Activated CD4-positive, alpha-beta T cell treated with anti-CD3 and anti-CD28 coated beads, Interleukin-2, Interleukin-6, amounts not matched to agents 100 ng/mL and 50 ng/mL, durations not matched to agents 16 hours and 8 hours (primary cell): ENCODE data around the gene PRSS3.
"Not testable (repeated sequence)": the region's sequence is repeated elsewhere in the genome, so short reads cannot be mapped to it uniquely, and the experiment has no call there.

Source experiments
- DNase-seq: peaks from one replicate; pipeline ENCODE4 v3.0.0-alpha.2; 2020

Gene PRSS3

DNA sequence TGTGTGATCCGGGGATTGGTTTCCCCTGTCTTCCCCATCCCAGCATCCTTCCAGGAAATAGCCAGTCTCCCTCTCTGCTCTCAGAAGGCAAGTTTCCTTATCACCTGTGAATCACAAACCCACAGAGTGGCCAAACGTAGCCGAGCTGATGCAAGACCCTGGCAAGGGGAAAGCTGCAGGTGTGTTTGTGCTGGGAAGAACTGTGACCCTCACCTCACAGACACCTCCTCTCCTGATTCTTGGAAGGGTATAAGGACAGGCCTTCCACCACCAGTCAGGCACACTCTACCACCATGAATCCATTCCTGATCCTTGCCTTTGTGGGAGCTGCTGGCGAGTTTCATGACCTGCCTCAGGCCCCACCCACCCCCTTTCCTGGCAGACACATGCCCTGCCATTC is at the start of gene PRSS3:
Gene PRSS3, plus strand, starts transcription at position 281 of the 400 bp plus-strand sequence. Its CDS starts 13 bp downstream, at position 294.
- DNase-seq: no peak

GRCh38 chr9:33748633-33749304 is 46.6 kb upstream of the PRSS3 start:
- DNase-seq: peak; percentile 45

DNA sequence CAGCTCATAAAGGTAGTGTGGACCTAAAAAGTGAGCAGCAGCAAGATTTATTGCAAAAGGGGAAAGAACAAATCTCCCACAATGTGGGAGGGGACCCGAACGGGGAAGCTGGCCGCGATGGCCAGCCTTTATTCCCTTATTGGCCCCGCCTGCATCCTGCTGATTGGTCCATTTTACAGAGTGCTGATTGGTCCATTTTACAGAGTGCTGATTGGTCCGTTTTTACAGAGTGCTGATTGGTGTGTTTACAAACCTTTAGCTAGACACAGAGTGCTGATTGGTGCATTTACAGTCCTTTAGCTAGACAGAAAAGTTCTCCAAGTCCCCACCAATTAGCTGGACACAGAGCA is 46.1 kb upstream of the PRSS3 start:
- peak; percentile 17 for DNase-seq

DNA sequence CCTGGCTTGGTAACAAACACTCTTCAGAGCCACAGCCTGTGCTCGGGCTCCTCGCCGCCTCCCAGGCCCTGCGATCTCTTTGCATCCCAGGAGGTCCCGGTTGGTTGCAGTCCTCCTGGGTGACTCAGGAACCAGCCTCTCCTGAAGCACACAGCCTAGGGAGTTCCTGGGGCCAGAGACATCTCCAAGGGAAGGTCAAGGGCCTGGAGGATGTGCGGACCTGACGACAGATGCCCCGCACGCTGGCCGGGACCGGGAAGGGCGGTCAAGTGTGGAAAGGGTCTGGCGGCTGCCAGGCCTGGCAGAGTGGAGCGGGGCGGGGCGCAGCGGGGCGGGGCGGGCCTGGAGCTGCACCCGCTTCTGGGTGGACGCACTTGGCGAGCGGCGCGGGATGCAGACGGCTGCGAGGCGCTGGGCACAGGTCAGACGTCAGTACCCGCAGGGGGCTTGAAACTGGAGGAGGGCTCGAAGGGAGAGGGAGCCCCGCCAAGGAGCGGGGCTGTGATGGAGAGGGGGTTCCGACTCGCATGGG is 45.0 kb upstream of the PRSS3 start:
- DNase-seq: no peak

DNA sequence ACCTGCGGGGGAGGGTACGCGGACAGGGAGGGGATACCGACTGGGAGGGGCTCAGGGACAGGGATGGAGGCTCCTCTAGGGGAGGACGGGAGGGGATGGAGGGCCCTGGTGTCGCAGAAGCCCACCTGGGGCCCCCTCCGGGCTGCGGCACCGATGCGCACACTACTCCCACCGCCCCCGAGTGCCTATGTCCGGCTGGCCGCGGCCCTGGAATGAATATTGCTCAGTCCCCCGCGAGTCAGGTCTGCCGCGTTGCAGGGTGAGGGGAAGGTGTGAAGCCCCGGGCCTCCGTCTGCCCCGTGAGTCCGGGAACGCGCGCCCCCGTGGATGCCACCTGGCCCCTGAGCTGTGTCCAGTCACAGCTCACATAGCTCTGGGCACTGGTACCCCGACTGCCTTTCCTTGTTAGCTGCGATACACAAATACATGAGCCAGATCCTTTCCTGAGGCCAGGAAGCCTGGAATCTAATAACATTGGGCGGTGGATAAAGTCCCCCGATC is 44.5 kb upstream of the PRSS3 start:
- no peak for DNase-seq

DNA sequence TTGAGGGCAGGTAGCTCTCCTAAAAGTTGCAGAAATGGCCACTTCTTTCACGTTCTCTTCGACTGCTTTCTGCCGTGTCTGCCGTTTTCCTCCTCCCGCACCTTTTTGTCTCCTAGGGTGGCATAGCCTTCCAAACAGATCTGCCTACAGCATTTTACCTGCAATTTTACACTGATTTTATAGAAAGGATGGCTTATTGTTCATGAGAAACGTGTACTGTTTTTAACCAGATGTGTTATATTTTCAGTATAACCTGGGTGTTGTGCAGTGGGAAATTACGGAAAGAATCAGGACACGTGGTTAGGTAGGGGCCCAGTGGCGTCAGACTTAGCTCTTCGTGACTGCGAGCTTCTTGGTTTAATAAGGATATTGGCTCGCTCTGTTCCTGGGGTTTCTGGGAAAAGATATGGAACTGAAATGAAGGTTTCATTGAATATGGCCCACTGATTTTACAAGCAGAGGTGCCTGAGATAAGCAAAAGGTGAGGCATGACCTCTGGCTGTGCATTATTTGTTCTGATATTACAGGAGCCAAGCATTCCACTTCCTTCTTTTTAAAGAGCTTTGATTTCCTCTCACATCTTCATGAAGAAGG is 43.7 kb upstream of the PRSS3 start:
- DNase-seq: no peak

DNA sequence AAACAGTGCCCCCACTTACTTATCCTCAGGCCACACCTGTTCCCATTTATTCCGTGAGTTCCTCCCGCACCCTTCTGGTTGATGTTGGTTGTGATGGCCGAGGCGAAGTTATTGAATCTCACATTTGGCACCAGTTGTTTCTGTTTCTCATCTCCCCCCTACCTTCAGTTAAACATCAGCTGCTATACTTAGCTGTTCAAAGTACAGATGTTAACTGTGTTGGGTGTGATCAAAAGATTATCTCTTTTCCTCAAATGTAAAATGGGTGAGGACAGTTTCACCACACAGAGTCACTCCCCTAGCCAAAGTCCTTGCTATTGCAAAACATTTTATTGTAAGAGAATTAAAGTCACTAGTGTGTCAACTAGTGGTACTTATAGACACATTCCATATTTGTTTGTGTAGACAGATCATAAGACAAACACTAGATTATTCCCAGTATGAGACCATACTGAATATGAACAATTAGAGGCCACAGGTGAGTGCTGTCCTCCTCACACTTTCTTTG is 43.2 kb upstream of the PRSS3 start:
- DNase-seq: no peak

GRCh38 chr9:33752789-33753188 is 42.6 kb upstream of the PRSS3 start:
- not testable (repeated sequence) for DNase-seq

DNA sequence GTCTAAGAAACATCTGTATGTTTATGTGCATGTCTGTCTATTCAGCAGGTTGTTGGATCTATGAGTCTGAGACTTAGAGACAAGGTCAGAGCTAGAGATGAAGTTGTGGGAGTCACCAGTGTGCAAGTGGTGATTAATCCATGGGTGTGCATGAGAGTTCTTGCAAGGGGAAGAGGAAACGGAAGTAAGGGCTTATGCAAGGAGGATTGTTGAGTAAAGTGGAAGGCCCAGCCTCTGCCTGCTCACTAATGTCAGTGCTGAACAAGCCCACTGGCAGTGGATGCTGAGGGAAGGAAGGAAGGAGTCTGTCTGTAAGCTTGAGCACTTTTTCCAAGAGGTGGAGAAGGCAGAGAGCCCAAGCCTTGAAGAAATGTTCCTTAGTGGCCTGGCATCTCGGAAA is 35.7 kb upstream of the PRSS3 start:
- DNase-seq: not testable (repeated sequence)

DNA sequence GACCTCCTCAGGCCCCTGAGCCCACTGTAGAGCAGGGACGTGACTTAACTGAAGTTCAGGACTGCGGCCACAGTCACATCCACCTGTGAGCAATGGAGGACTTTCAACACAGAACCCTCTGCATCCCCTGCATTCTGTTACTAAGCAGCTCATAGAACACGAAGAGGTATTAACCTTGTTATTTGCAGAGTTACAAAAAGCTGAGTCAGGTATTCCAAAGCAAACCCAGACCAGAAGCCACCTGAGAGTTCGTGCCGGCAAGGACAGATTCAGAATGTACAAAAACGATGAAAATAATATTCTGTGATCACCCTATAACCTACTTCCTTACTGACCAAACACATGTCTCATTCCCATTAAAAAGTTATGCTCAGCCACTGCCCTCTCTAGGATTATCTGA is 33.0 kb upstream of the PRSS3 start:
- no peak for DNase-seq

- DNase-seq: not testable (repeated sequence)
Observed at GRCh38 chr9:33763709-33764108, 31.7 kb upstream of the PRSS3 start.

- no peak for DNase-seq
Observed at GRCh38 chr9:33765411-33765810, 29.9 kb upstream of the PRSS3 start.

DNA sequence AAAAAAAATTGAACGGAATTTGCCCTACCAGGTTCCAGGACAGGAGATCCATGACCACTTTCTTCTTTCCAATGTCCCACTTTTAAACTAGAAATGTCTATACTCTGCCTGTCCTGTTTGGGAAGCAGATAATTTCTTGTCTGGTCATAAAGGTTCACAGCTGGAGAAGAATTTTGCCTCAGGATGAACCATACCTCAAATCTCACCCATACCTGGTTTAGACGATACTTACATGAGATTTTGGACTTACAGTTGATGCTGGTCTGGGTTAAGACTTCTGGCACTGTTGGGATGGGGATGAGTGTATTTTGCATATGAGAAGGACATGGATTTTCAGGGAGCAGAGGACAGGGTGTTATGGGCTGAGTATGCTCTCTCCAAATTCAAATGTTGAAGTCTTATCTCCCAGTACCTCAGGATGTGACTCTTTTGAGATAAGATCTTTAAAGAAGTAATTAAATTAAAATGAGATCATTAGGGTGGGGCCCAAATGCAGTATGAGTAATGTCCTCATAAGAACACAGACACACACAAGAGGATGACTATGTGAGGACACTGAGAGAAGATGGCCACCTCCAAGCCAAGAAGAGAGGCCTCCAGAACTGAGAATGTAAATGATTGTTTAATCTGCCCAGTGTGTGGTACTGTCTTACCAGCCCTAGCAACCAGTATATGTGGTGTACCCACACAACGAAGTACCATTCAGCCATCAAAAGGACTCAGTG is 25.0 kb upstream of the PRSS3 start:
- DNase-seq: not testable (repeated sequence)

DNA sequence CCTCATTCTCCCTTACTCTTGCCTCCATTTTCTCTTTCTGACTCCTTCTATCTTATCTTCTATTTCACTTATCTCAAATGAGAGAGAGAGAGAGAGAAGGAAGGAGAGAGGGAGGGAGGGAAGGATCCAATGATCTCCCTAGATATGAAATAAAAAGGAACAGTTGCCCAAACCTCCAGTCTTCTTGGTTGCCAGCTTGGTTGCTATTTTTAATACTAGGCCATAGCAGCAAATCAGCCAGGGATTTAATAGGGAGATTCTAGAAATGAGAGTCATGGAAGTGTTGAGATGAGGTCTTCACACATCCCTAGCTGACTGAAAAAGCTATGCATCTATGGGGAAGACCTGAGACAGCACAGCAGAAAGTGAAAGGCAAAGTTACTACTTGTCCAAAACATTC is 22.2 kb upstream of the PRSS3 start:
- DNase-seq: not testable (repeated sequence)

DNA sequence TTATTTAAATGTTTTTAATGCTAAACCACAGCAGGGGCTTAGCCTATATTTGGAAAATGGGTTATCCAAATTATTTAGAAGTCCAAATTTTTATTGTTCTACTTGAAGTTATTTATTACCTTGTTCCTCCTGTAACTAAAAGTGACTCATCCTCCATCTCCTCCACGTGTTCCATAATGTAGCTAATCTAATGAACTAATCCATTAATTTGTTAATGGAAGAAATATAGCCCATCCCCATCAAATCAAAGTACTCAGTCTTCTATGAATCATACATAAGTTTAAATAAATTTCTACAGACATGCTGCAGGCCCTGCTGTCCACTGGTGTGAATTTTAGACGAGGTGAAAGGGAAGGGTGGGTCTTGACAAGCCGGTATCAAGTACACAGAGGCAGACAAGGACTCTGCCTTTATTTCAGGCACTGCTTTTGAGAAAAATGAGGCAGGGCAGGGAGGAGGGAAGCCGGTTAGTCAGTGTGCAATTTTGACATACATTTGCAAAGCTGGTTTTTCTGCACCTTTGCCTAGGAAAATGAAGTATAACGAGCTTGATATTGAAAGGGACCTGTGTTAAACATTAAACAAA is 21.2 kb upstream of the PRSS3 start:
- DNase-seq: not testable (repeated sequence)

- DNase-seq: no peak
Observed at GRCh38 chr9:33776578-33776977, 18.8 kb upstream of the PRSS3 start.

DNA sequence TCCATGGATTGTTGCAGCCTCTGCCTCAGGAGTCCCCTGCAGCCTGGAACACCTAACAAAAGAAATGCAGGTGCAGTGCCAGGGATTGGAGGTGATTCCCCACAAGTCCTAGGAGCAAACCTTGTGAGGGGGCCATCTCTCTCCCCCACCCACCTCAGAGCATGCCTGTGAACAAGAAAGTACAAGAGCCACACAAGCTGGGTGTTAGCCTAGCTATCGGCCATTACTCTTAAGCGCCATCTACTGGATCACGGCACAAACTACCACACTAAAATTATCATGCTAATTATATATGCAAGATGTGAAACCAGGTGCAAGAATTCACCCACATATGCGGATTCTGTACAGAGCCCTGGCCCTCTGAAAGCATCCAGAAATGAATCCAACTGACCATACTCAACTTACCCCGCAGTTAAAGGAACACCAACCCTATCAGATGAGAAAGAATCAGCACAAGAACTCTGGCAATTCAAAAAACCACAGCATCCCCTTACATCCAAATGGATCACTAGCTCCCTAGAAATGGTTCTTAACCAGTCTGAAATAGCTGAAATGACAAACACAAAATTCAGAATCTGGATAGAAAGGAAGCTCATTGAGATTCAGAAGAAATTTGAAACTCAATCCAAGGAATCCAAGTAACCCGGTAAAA is 16.5 kb upstream of the PRSS3 start:
- DNase-seq: peak; percentile 74

GRCh38 chr9:33780276-33780675 is 15.1 kb upstream of the PRSS3 start:
- no peak for DNase-seq

GRCh38 chr9:33781736-33782135 is 13.6 kb upstream of the PRSS3 start:
- DNase-seq: no peak

- DNase-seq: no peak
Observed at GRCh38 chr9:33782395-33783152, 12.8 kb upstream of the PRSS3 start.

- DNase-seq: no peak
Observed at GRCh38 chr9:33785914-33786313, 9.4 kb upstream of the PRSS3 start.

DNA sequence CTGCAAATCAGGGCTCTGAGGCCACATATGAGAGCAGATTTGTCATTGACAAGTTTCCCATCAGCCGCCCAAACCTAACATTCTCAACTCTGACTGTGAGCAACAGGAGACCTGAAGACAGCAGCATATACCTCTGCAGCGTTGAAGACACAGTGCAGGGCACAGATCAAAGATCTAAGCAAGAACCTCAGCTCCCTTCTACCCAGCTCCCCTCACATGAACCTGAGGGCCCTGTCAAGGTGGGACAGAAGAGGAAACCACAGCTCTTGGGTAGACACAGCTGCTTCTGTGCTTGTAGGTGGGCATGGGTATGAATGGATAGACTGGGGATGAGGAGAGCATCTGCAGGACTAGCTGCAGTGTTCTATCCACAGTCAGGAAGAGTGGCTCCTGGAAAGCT is 8.7 kb upstream of the PRSS3 start:
- DNase-seq: no peak
